ENCODE data around the gene OR2H2. TPM values are rescaled to one million over a fixed set of nuclear protein-coding genes. Genes with fewer than 3 reads are reported as not detected.

The OR2H2 gene
- polyA plus RNA-seq (2011; rRNA removed) (not detected in 2 replicates), polyA plus RNA-seq (2017; fragmentation: RNase III; extraction: RNeasy Plus Mini Kit Qiagen cat#74134 plus additional on column Dnase treatment) (not detected in 3 replicates), polyA minus RNA-seq (2011; rRNA and poly(A)+ RNA removed) (not detected in 2 replicates)
- not detected in 2 replicates for polyA plus RNA-seq (2012; cell fraction: cytosol; rRNA removed)
- polyA plus RNA-seq (2012; cell fraction: nucleus; rRNA removed), result not detected in 2 replicates

- Histone ChIP-seq H3K4me2 (no peak within 1 kb of the TSS), H3K4me1 (no peaks in the 10 kb centered on the region), H3K4me3 (no peak within 1 kb of the TSS), H3K9me3 (no peaks in the 10 kb centered on the region), H3K27ac (no peak within 1 kb of the TSS)
- POLR2A ChIA-PET, result no interaction called here
- ATAC-seq, result no peak
- DNase-seq (ENCODE audit: low read depth in 1 of 2, low spot score in 1 of 2), result no peak
- FAIRE-seq, result no peak
- CTCF ChIA-PET, result no interaction called here
- TF ChIP-seq RCOR1 (IDR thresholded peaks at IDR 0.05; ENCODE audit: low read depth, low read length), result no peak
- no peak for TF ChIP-seq RAD21 (conservative IDR thresholded peaks at IDR 0.05 in 1 of 2, IDR thresholded peaks at IDR 0.05 in 1 of 2)
- TF ChIP-seq CTCF (IDR thresholded peaks at IDR 0.05), result no peak
These were observed at the start of gene OR2H2 for GRCh38 chr6:29584821-29585220. Gene OR2H2, plus strand, starts transcription at chr6:29585121. Its CDS starts 2,824 bp downstream, at chr6:29587945.

- CTCF ChIA-PET, result no interaction called here
- no peak overlapping the region for H3K4me3 ChIP-seq
- no peak overlapping the region for H3K27ac ChIP-seq
- no peak for DNase-seq (ENCODE audit: low read depth in 1 of 2, low spot score in 1 of 2)
- no peak overlapping the region for H3K4me2 ChIP-seq
- POLR2A ChIA-PET, result no interaction called here
- WGBS (ENCODE audit: missing lambda C conversion rate), result 0% methylated on average over 1 of the region's 4 CpGs
- H3K9me3 ChIP-seq, result no peaks in the 10 kb centered on the region
- TF ChIP-seq REST (IDR thresholded peaks at IDR 0.05), result peak; percentile 38; the same call in 1 of the 2 replicates
- no peak for TF ChIP-seq KDM1A (IDR thresholded peaks at IDR 0.05; ENCODE audit: low read depth)
- H3K4me1 ChIP-seq, result no peaks in the 10 kb centered on the region
- no peak for FAIRE-seq
- no peak for ATAC-seq
These were observed 47.1 kb upstream of the OR2H2 start for GRCh38 chr6:29537714-29538403.

- H3K9me3 ChIP-seq, result no peaks in the 10 kb centered on the region
- TF ChIP-seq KDM5A (IDR thresholded peaks at IDR 0.05) (no peak), EHMT2 (IDR thresholded peaks at IDR 0.05; ENCODE audit: low read depth) (no peak), MAFK (IDR thresholded peaks at IDR 0.05; ENCODE audit: partially characterized antibody) (no peak), POLR2AphosphoS2 (conservative IDR thresholded peaks at IDR 0.05; ENCODE audit: low read length) (no peak), TP53 (CRISPR knock-in tag; IDR thresholded peaks at IDR 0.05) (no peak), BHLHE40 (IDR thresholded peaks at IDR 0.05; ENCODE audit: low read depth, low read length) (no peak), RCOR1 (IDR thresholded peaks at IDR 0.05; ENCODE audit: low read depth, low read length) (no peak), FOXS1 (CRISPR knock-in tag; IDR thresholded peaks at IDR 0.05) (no peak), TFCP2L1 (CRISPR knock-in tag; IDR thresholded peaks at IDR 0.05) (no peak), RARB (CRISPR knock-in tag; IDR thresholded peaks at IDR 0.05) (no peak), PHF8 (IDR thresholded peaks at IDR 0.05; ENCODE audit: borderline replicate concordance, low read depth) (no peak), EHF (CRISPR knock-in tag; IDR thresholded peaks at IDR 0.05) (no peak), POLR2A (IDR thresholded peaks at IDR 0.05; ENCODE audit: low read length) (no peak), PBX3 (IDR thresholded peaks at IDR 0.05) (no peak), MAX (IDR thresholded peaks at IDR 0.05) (no peak), HMGXB4 (CRISPR knock-in tag; IDR thresholded peaks at IDR 0.05; ENCODE audit: borderline replicate concordance) (no peak)
- POLR2A ChIA-PET, result no interaction called here
- 0% methylated on average over 2 of the region's 3 CpGs for whole genome bisulfite sequencing (ENCODE audit: missing lambda C conversion rate)
- no peaks in the 10 kb centered on the region for H3K4me1 ChIP-seq
- no peak for DNase-seq (ENCODE audit: low read depth in 1 of 2, low spot score in 1 of 2)
- no peak overlapping the region for H3K27ac ChIP-seq
- no peak overlapping the region for H3K4me3 ChIP-seq
- no peak overlapping the region for H3K4me2 ChIP-seq
- no peak for FAIRE-seq
- ATAC-seq, result no peak
- CTCF ChIA-PET, result no interaction called here
These were observed 37.3 kb upstream of the OR2H2 start for GRCh38 chr6:29547573-29547972.

All from A549 (cell line).